ENCODE data around the gene LGALSL. TPM values are rescaled to one million over a fixed set of nuclear protein-coding genes. Genes with fewer than 3 reads are reported as not detected.

Gene LGALSL
- total RNA-seq, 1 experiment from 2014 or later, result 37.2 TPM

GRCh38 chr2:64419596-64420165 is 34.3 kb upstream of the LGALSL start:
- DNase-seq, result no peak
- no peaks in the 10 kb centered on the region for H3K27me3 Mint-ChIP-seq (ENCODE audit: insufficient read depth, unreplicated experiment)
- TF ChIP-seq, protein P1, sequence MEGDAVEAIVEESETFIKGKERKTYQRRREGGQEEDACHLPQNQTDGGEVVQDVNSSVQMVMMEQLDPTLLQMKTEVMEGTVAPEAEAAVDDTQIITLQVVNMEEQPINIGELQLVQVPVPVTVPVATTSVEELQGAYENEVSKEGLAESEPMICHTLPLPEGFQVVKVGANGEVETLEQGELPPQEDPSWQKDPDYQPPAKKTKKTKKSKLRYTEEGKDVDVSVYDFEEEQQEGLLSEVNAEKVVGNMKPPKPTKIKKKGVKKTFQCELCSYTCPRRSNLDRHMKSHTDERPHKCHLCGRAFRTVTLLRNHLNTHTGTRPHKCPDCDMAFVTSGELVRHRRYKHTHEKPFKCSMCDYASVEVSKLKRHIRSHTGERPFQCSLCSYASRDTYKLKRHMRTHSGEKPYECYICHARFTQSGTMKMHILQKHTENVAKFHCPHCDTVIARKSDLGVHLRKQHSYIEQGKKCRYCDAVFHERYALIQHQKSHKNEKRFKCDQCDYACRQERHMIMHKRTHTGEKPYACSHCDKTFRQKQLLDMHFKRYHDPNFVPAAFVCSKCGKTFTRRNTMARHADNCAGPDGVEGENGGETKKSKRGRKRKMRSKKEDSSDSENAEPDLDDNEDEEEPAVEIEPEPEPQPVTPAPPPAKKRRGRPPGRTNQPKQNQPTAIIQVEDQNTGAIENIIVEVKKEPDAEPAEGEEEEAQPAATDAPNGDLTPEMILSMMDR (IDR thresholded peaks at IDR 0.05; ENCODE audit: insufficient read depth in 1 of 2, low read depth in 1 of 2, low read length in 1 of 2, severe bottlenecking in 1 of 2, unreplicated experiment in 1 of 2), result no peak
- no TSS peak for BruUV-seq (replicated peaks)
- H3K27ac Mint-ChIP-seq (ENCODE audit: unreplicated experiment), result no peak overlapping the region
- no peaks in the 10 kb centered on the region for H3K9me3 Mint-ChIP-seq (ENCODE audit: unreplicated experiment)
- Histone ChIP-seq H3K4me1 (peaks cover 5% of the 10 kb centered on the region; the same call in 1 of the 2 replicates), H3K4me3 (ENCODE audit: low read depth, low read length) (no peak overlapping the region), H3K36me3 (ENCODE audit: control insufficient read depth, insufficient read depth, low read length) (no peaks in the 10 kb centered on the region), H3K9me3 (no peaks in the 10 kb centered on the region), H3K27me3 (replicated peaks; ENCODE audit: control insufficient read depth, insufficient read depth, low read length) (no peaks in the 10 kb centered on the region)
- ChIA-PET CTCF (interaction anchor here (0.6 kb wide), 1 partner anchor 165 kb away, joined by 5 read pairs; no protein-coding TSS in a partner anchor), POLR2A (no interaction called here)
- H3K4me1 Mint-ChIP-seq (ENCODE audit: low read depth, unreplicated experiment), result peaks cover 9% of the 10 kb centered on the region
- no peaks in the 10 kb centered on the region for H3K36me3 Mint-ChIP-seq (ENCODE audit: insufficient read depth, unreplicated experiment)
- no peak overlapping the region for H3K4me3 Mint-ChIP-seq (ENCODE audit: unreplicated experiment)
- intact Hi-C loops (cut with micrococcal nuclease; ENCODE audit: unreplicated experiment), result no loop called here

DNA sequence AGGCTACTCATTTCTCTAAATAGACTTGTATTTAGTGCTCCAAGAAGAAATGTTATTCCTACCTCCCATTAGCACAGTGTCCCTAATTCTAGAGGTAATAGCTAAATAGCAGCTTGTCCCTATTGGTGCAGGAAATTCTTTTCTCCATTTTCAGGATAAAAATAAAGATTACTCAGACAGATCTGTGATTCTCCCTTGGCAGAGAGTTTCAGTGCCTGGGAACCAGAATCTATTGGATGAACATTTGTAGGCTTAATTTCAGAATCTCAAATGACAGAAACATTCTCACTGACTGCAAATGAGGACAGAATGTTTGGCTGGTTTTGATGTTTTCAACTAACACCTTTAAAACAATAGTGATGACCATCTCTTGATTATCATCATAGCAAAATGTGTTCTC is 33.3 kb upstream of the LGALSL start:
- H3K27me3 ChIP-seq (replicated peaks; ENCODE audit: control insufficient read depth, insufficient read depth, low read length), result no peaks in the 10 kb centered on the region
- POLR2A ChIA-PET, result no interaction called here
- no TSS peak for BruUV-seq (replicated peaks)
- Mint-ChIP-seq H3K4me1 (ENCODE audit: low read depth, unreplicated experiment) (peaks cover 9% of the 10 kb centered on the region), H3K27me3 (ENCODE audit: insufficient read depth, unreplicated experiment) (no peaks in the 10 kb centered on the region), H3K4me3 (ENCODE audit: unreplicated experiment) (no peak overlapping the region), H3K9me3 (ENCODE audit: unreplicated experiment) (no peaks in the 10 kb centered on the region), H3K27ac (ENCODE audit: unreplicated experiment) (no peak overlapping the region), H3K36me3 (ENCODE audit: insufficient read depth, unreplicated experiment) (no peaks in the 10 kb centered on the region)
- DNase-seq, result no peak
- intact Hi-C loops (cut with micrococcal nuclease; ENCODE audit: unreplicated experiment), result no loop called here
- TF ChIP-seq, protein P1 (IDR thresholded peaks at IDR 0.05; ENCODE audit: insufficient read depth in 1 of 2, low read depth in 1 of 2, low read length in 1 of 2, severe bottlenecking in 1 of 2, unreplicated experiment in 1 of 2), result no peak
- H3K4me3 ChIP-seq (ENCODE audit: low read depth, low read length), result no peak overlapping the region
- peaks cover 1% of the 10 kb centered on the region for H3K4me1 ChIP-seq
- H3K9me3 ChIP-seq, result no peaks in the 10 kb centered on the region
- H3K36me3 ChIP-seq (ENCODE audit: control insufficient read depth, insufficient read depth, low read length), result no peaks in the 10 kb centered on the region
- CTCF ChIA-PET, result no interaction called here

DNA sequence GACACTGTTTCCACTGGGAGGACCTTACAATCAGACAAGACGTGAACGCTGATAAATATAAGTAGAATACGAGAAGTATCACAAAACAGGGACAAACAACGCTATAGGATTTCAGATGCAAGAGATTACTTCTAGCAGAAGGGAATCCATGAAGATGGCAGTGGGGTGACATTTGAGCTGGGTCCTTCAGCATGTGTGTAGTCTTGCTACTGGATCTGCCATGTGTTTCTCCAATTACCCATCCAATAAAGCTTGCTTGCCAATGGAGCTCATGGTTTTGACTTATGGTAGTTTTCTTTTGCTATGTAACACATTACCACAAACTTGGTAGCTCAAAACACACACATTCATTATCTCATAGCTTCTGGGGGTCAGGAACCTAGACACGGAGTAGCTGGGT is 32.8 kb upstream of the LGALSL start:
- H3K4me3 Mint-ChIP-seq (ENCODE audit: unreplicated experiment), result no peak overlapping the region
- intact Hi-C loops (cut with micrococcal nuclease; ENCODE audit: unreplicated experiment), result no loop called here
- H3K4me3 ChIP-seq (ENCODE audit: low read depth, low read length), result no peak overlapping the region

More for the DNA sequence above, 32.8 kb upstream of the LGALSL start:
- Mint-ChIP-seq H3K9me3 (ENCODE audit: unreplicated experiment) (no peaks in the 10 kb centered on the region), H3K36me3 (ENCODE audit: insufficient read depth, unreplicated experiment) (no peaks in the 10 kb centered on the region), H3K27me3 (ENCODE audit: insufficient read depth, unreplicated experiment) (no peaks in the 10 kb centered on the region), H3K27ac (ENCODE audit: unreplicated experiment) (no peak overlapping the region), H3K4me1 (ENCODE audit: low read depth, unreplicated experiment) (peaks cover 9% of the 10 kb centered on the region)
- ChIA-PET POLR2A (no interaction called here), CTCF (no interaction called here)
- peaks cover 6% of the 10 kb centered on the region for H3K4me1 ChIP-seq
- H3K9me3 ChIP-seq, result no peaks in the 10 kb centered on the region
- BruUV-seq (replicated peaks), result no TSS peak
- H3K36me3 ChIP-seq (ENCODE audit: control insufficient read depth, insufficient read depth, low read length), result no peaks in the 10 kb centered on the region
- no peaks in the 10 kb centered on the region for H3K27me3 ChIP-seq (replicated peaks; ENCODE audit: control insufficient read depth, insufficient read depth, low read length)
- DNase-seq, result no peak
- TF ChIP-seq, protein P1 (IDR thresholded peaks at IDR 0.05; ENCODE audit: insufficient read depth in 1 of 2, low read depth in 1 of 2, low read length in 1 of 2, severe bottlenecking in 1 of 2, unreplicated experiment in 1 of 2), result no peak

Measured in Caco-2 (cell line).